ENCODE results near the gene RBM8A.

Gene RBM8A

DNA sequence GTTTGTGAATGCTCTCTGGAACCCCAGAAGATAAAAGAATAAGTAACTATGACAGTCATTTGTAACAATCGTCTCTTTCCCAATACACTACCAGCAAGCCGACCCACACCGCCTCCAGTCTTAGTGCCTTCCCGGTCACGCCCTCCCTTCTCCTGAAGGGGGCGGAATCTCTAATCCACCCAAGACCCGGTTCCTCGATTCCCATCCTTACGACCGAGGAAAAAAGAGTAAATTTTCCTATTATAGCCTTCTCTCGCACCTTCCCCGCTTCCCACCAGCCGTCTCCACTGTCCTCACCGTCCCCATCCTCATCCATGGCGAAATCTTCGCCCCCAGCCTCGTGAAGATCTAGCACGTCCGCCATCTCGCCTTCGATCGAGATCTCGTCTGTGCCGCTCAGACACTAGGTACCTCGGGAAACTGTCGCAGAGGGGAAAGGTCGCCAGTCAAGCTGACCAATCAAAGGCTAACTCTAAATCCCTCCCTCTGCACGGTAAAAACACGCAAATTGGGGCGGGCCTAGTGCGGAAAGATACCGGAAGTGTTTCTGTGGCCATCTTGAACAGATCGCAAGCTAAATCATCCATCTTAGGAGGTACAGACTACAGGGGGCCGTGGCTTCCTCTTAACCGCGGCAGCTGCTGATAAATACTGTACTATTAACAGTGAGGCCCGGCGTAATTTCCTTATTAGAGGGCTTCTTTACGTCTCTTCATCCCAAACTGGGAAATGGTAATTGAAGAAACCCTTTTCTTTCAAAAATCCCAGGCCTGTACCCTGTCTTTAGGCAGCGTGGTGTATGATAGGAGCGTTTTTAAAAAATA is at the start of gene RBM8A:
RBM8A (minus strand) TSS at position 422 of the 824 bp plus-strand sequence; CDS start at position 364, 58 bp downstream.
- peak; percentile 99 for DNase-seq
- in situ Hi-C loops (cut with HindIII; ENCODE audit: low pct_ligation_motif_present, low pct_unique_long_range_greater_than_20kb, low sequenced_read_pairs) = no loop called here

- DNase-seq = no peak
- in situ Hi-C loops (cut with HindIII; ENCODE audit: low pct_ligation_motif_present, low pct_unique_long_range_greater_than_20kb, low sequenced_read_pairs) = no loop called here
Measured at GRCh38 chr1:145977016-145977415, 49.7 kb upstream of the RBM8A start.

- no peak for DNase-seq
- in situ Hi-C loops (cut with HindIII; ENCODE audit: low pct_ligation_motif_present, low pct_unique_long_range_greater_than_20kb, low sequenced_read_pairs) = no loop called here
Measured at GRCh38 chr1:145975216-145975615, 47.9 kb upstream of the RBM8A start.

DNA sequence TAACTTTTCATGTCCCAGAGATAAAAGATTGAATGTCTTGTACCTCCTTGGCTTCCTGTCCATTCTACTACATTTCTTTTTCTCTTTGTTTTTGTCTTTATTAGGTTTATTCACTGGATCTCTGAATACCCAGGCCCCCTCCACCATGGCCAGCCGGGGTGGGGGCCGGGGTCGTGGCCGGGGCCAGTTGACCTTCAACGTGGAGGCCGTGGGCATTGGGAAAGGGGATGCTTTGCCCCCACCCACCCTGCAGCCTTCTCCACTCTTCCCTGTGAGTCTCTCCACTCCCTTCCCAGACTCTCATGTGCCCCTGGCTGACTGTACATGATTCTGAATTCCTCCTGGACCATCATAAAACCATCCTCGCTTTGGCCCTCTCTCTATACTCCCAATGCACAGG is 47.4 kb upstream of the RBM8A start:
- no peak for DNase-seq
- in situ Hi-C loops (cut with HindIII; ENCODE audit: low pct_ligation_motif_present, low pct_unique_long_range_greater_than_20kb, low sequenced_read_pairs) = no loop called here

DNA sequence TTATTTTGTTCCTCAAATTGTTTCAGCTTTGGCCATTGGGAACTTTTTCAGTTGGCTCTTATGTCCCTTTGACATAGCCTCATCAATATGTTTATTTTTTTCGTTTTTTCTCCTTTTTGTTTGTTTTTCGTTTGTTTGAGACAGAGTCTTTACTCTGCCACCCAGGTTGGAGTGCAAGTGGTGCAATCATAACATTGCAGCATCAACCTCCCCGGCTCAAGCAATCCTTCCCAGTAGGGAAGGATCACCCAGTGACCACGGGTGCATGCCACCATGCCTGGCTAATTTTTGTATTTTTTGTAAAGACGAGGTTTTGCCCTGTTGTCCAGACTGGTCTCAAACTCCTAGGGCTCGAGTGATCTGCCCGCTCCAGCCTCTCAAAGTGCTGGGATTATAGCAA is 45.3 kb upstream of the RBM8A start:
- in situ Hi-C loops (cut with HindIII; ENCODE audit: low pct_ligation_motif_present, low pct_unique_long_range_greater_than_20kb, low sequenced_read_pairs) = no loop called here
- DNase-seq = no peak

DNA sequence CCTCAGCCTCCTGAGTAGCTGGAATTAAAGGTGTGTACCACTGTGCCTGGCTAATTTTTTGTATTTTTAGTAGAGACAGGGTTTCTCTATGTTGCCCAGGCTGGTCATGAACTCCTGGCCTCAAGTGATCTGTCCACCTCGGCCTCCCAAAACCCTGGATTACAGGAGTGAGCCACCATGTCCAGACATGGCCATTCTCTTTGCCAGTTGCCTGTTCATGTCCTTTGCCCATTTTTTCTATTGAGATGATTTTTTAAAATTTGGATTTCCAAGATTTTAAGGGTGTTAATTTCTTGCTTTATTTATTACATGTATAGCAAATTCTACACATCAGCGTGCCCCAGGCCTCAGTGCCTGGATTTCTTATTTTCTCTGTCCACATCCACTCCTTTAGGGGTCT is 40.0 kb upstream of the RBM8A start:
- no peak for DNase-seq
- in situ Hi-C loops (cut with HindIII; ENCODE audit: low pct_ligation_motif_present, low pct_unique_long_range_greater_than_20kb, low sequenced_read_pairs) = no loop called here

DNA sequence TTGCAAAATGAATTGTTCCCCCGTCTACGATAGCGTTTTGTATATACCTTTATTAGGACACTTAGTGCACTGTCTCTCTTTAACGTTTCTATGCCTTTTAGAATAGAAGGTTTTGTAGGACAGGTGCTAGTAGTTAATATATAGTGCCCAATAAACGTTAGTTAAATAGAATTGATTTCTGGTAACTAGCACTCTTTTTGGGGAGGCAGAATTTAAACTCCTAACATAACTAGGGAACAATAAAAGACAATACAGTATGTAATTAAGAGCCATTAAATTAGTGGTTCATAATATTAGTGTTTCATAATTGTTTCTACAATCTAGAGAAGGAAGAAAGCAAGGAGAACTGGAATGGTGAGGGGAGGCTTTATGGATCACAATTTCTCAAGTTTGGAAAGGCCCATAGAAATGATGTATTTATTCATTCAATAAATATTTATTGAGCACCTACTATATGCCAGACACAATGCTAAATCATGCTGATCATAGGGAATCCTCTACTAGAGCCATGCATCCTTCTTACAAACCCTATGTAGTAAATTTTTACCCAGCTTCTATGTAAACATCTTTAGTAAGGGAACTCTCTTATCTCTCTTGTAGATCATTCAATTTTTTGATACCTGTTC is 37.9 kb upstream of the RBM8A start:
- no peak for DNase-seq
- in situ Hi-C loops (cut with HindIII; ENCODE audit: low pct_ligation_motif_present, low pct_unique_long_range_greater_than_20kb, low sequenced_read_pairs) = no loop called here

DNA sequence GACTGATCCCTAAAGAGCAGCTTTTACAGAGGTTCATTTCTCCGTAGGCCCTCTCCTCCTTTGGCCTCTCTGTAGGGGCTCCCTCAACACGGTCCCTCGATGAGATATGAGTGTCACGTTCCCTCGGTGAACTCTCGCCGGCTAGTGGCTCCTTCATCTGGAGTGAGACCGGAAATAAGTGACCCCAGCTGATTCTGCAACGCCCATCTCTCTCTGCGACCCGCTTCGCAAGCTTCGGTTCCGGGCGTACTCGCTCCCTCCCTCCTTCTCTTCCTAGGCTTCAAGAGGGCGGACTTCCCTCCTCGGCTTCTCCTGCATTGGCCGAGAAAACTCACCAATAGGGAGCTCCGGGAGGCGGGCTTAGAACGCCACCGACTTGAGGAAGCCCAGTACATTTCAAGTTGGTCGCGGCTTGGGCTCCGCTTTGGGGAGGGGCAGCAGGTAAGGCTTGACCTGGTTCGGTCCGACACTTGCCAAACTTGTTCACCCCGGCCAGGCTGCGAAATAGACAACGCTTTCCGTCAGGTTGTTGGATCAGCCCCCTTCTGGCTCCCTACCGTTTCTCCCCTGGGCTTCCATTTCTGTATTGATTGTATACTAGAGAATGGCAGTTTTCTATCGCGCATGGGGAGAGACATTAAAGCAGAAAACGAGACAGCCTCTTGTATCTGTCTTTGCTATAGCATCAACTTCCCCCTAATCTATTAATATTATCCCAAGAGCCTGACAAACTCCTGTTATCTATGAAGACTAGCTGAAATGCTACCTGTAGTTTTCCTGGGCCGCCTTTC is 37.2 kb upstream of the RBM8A start, which contains the start of the genes ANKRD34A and POLR3GL:
ANKRD34A (minus strand) TSS at position 248 of the 791 bp plus-strand sequence. CDS start 2,816 bp downstream, outside the sequence.
POLR3GL (plus strand) TSS at position 363 of the 791 bp plus-strand sequence. CDS start 10,176 bp downstream, outside the sequence.
- in situ Hi-C loops (cut with HindIII; ENCODE audit: low pct_ligation_motif_present, low pct_unique_long_range_greater_than_20kb, low sequenced_read_pairs) = no loop called here
- peak; percentile 98 for DNase-seq

DNA sequence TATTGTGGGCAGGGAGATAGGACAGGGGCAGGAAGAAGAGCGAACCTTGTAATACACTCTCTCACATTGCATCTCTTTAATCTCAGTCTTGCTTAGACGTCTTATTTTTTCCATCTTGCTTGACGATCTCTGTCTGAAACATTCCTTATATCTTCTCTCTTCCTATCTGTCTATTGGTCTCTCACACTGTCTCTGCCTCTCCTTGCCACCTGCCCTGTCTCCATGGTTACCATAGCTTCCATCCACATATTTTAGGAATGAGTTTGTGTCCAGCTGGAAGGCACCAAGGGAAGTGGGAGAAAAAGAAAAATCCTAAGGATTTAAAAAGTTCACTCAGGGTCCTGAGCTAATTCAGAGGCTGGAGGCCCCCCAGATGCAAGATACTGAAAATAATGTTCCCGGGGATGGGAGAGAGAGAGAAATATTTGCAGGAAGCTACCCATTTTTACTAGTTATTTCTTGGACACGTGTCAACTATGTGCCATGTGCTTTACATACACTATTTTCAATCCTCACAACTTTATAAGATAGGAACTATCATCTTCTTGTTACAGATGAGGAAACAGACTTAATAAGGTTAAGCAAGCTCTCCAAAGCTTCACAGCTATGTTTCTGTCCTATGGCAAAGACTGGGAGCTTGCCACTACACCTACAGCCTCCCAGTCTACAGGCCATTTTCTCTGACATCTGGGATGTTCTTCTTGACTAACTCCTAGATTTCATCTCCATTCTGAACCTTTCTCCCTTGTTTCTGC is 36.2 kb upstream of the RBM8A start:
- DNase-seq = peak; percentile 74
- in situ Hi-C loops (cut with HindIII; ENCODE audit: low pct_ligation_motif_present, low pct_unique_long_range_greater_than_20kb, low sequenced_read_pairs) = no loop called here

- peak; percentile 23 for DNase-seq
- in situ Hi-C loops (cut with HindIII; ENCODE audit: low pct_ligation_motif_present, low pct_unique_long_range_greater_than_20kb, low sequenced_read_pairs) = no loop called here
Measured at GRCh38 chr1:145962157-145963102, 35.1 kb upstream of the RBM8A start.

GRCh38 chr1:145961425-145962156 is 34.3 kb upstream of the RBM8A start:
- in situ Hi-C loops (cut with HindIII; ENCODE audit: low pct_ligation_motif_present, low pct_unique_long_range_greater_than_20kb, low sequenced_read_pairs) = no loop called here
- DNase-seq = peak; percentile 44

GRCh38 chr1:145961109-145961424 is 33.8 kb upstream of the RBM8A start:
- no peak for DNase-seq
- in situ Hi-C loops (cut with HindIII; ENCODE audit: low pct_ligation_motif_present, low pct_unique_long_range_greater_than_20kb, low sequenced_read_pairs) = no loop called here

DNA sequence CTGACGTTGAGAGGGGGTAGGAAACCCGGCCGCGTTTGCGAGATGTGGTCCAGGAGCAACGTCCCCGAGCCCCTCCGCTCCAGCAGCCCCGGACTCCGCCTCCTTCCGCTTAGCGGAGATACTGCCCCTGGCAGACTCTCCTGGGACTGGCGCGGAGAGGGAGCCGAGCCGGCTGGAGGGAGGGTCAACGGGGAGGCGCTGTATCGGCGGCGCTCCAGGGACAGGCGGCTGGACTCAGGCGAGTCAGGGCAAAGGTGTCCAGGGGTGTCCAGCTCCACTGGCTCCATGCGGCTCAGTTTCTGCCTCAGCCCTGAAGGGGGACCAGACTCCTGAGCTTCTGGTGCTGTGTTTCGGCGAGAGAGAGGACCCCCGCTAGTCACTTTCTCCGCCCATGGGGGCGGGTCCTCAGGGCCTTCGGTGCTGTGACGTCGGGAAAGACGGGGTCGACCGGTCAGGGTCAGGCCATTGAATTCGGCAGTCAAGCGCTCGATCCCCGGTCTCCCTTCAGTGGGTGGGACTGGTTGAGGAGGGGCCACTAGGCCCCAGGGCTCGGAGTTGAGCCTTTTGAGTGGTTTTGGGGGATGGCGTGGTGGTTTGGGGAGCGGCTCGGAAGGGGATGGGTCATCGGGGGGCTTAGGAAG is 33.3 kb upstream of the RBM8A start:
- in situ Hi-C loops (cut with HindIII; ENCODE audit: low pct_ligation_motif_present, low pct_unique_long_range_greater_than_20kb, low sequenced_read_pairs) = no loop called here
- DNase-seq = peak; percentile 79

DNA sequence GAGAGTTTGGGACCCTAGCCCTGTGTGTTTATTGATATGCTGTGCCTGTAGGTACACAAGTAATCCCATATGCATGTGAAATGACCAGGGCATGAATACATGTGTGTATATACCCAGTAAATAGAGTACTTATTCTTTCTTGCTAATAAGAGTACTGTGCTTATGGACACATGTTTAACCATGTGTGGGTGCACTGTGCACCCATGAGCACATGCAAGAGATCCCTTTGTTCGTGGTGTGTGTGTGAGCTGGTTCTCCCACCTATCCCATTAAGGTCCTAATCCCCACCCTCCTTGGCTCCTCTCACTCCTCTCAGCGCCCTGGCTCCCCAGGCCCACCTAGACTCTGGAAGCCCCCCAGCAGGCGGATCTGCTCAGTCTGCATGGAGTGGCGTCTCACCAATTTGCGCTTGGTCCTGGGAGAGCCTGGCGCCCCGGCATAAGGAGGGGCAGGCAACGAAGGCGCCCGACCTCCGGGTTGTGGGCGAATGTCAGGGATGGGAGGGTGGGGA is 32.7 kb upstream of the RBM8A start:
- in situ Hi-C loops (cut with HindIII; ENCODE audit: low pct_ligation_motif_present, low pct_unique_long_range_greater_than_20kb, low sequenced_read_pairs) = no loop called here

DNA sequence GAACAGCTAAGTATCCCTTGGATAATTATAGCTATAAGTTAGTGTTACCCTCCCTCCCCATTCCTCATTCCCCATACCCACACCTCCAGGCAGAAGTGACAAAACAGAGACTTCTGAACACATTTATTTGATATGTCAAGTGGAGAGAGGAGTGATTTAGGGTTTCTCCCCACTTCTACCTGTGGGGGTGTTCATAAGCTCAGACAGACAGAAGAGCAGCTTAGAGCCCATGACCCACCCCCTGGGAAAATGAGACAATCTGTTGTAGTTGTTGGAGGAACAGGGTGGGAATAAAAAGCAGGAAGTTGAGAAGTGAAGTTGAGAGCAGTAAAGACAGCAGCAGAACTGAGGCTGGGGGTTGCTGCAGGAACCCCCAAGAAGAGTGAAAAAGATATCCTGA is 32.0 kb upstream of the RBM8A start:
- in situ Hi-C loops (cut with HindIII; ENCODE audit: low pct_ligation_motif_present, low pct_unique_long_range_greater_than_20kb, low sequenced_read_pairs) = no loop called here
- DNase-seq = no peak

More for the DNA sequence above, 32.7 kb upstream of the RBM8A start:
- no peak for DNase-seq

DNA sequence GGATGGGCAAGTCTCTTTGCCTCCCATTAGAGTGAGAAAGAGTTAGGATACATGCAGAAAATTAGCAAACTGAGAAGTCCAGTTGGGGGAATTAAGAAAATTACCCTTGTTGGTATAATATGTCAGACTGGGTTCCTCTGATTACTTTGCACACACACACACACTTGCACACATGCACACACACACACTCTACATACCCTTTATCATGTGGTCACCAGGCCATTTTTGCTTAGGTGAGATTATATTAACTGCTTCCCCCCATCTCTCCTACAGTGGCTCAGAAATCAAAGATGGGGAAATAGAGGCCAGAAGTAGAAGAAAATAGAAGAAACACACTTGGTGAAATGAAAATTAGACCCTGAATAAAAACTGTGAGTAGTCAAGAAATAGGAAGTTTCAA is 31.4 kb upstream of the RBM8A start:
- in situ Hi-C loops (cut with HindIII; ENCODE audit: low pct_ligation_motif_present, low pct_unique_long_range_greater_than_20kb, low sequenced_read_pairs) = no loop called here
- no peak for DNase-seq

Measured in ACHN (cell line).